ENCODE data around the gene ZMYND19. TPM values are rescaled to one million over a fixed set of nuclear protein-coding genes. Genes with fewer than 3 reads are reported as not detected.

The ZMYND19 gene
- total RNA-seq, 1 donor from 2014 or later: 34.4 TPM

GRCh38 chr9:137612741-137613142 is 22.4 kb upstream of the ZMYND19 start:
- Histone ChIP-seq H3K79me2 (ENCODE audit: low read depth) (peaks cover 14% of the 10 kb centered on the region), H3K9ac (no peak overlapping the region), H3K9me3 (ENCODE audit: low read depth) (no peaks in the 10 kb centered on the region), H4K20me1 (ENCODE audit: low read depth) (peaks cover 9% of the 10 kb centered on the region), H3K27ac (no peak overlapping the region), H2AFZ (replicated peaks) (no peak overlapping the region), H3K36me3 (no peaks in the 10 kb centered on the region), H3F3A (ENCODE audit: low read depth) (peaks cover 6% of the 10 kb centered on the region), H3K4me2 (no peak overlapping the region), H3K4me1 (peaks cover 3% of the 10 kb centered on the region), H3K27me3 (no peaks in the 10 kb centered on the region), H3K4me3 (no peak overlapping the region)
- Mint-ChIP-seq H3K36me3 (no peaks in the 10 kb centered on the region), H3K4me1 (peaks cover 17% of the 10 kb centered on the region), H3K4me3 (no peak overlapping the region), H3K9me3 (no peaks in the 10 kb centered on the region), H3K27ac (no peak overlapping the region), H3K27me3 (ENCODE audit: insufficient read depth, low read depth) (peaks cover 18% of the 10 kb centered on the region)
- no peak for TF ChIP-seq EZH2phosphoT487 (IDR thresholded peaks at IDR 0.05)
- TF ChIP-seq, protein P1, sequence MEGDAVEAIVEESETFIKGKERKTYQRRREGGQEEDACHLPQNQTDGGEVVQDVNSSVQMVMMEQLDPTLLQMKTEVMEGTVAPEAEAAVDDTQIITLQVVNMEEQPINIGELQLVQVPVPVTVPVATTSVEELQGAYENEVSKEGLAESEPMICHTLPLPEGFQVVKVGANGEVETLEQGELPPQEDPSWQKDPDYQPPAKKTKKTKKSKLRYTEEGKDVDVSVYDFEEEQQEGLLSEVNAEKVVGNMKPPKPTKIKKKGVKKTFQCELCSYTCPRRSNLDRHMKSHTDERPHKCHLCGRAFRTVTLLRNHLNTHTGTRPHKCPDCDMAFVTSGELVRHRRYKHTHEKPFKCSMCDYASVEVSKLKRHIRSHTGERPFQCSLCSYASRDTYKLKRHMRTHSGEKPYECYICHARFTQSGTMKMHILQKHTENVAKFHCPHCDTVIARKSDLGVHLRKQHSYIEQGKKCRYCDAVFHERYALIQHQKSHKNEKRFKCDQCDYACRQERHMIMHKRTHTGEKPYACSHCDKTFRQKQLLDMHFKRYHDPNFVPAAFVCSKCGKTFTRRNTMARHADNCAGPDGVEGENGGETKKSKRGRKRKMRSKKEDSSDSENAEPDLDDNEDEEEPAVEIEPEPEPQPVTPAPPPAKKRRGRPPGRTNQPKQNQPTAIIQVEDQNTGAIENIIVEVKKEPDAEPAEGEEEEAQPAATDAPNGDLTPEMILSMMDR (IDR thresholded peaks at IDR 0.05): no peak
- TF ChIP-seq EZH2 (IDR thresholded peaks at IDR 0.05): no peak
- no peak for DNase-seq (ENCODE audit: low spot score)

DNA sequence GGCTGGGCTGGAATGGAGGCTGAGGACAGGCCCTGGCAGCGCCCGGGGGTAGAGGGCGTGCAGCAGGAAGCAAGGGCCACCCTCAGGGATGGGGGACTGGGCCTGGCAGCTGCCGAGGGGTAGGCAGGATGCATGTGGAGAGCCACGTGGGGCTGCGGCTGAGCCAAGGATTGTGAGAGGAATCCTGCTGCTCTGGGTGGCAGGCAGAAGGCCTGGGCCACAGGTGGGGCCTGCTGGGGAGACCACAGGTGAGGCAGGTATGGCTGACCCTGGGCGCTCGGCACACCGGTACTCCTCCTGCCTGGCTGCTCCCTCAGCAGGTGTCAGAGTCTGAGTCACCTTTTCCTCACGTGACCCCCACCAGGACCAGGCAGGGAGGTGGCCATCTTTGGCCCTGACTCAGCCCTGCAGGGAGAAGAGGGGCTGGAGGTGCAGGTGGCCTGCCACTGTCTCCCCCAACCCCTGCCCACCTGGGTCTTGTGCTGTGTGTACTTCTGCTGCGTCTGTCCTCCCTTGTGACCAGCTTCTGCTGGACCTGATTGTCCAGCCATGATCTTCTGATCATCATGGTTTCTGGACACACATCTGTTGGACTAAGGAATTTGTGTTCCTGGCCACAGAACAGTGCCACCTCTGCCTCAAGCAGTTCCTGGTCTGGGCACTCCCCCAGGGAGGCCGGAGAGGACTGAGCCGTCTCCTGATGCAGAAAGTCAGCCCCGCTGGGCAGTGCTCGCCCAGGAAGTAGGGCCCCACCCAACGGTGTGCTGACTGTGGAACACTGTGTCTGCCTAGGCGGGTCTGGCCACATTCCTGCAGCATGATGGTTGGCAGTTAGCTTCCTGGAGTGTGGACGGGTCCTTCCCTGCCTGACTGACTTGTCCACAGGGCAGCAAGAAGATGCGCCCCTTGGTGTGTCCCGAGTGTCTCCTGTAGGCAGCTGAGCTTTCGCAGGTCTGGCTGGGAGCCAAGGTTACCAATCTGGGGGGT is 21.6 kb upstream of the ZMYND19 start:
- DNase-seq (ENCODE audit: low spot score): no peak
- TF ChIP-seq EZH2phosphoT487 (IDR thresholded peaks at IDR 0.05): no peak
- no peak for TF ChIP-seq EZH2 (IDR thresholded peaks at IDR 0.05)
- TF ChIP-seq, protein P1 (IDR thresholded peaks at IDR 0.05): no peak
- Mint-ChIP-seq H3K36me3 (no peaks in the 10 kb centered on the region), H3K9me3 (no peaks in the 10 kb centered on the region), H3K27ac (peak overlapping the region; percentile 50), H3K4me3 (peak overlapping the region; percentile 64), H3K4me1 (peaks cover 18% of the 10 kb centered on the region), H3K27me3 (ENCODE audit: insufficient read depth, low read depth) (peaks cover 20% of the 10 kb centered on the region)
- Histone ChIP-seq H3K36me3 (no peaks in the 10 kb centered on the region), H3K79me2 (ENCODE audit: low read depth) (peaks cover 9% of the 10 kb centered on the region), H3K27ac (no peak overlapping the region), H3K4me2 (no peak overlapping the region), H3K9ac (no peak overlapping the region), H4K20me1 (ENCODE audit: low read depth) (peaks cover 17% of the 10 kb centered on the region), H3F3A (ENCODE audit: low read depth) (peaks cover 5% of the 10 kb centered on the region), H3K4me1 (peaks cover 4% of the 10 kb centered on the region), H3K9me3 (ENCODE audit: low read depth) (no peaks in the 10 kb centered on the region), H2AFZ (replicated peaks) (no peak overlapping the region), H3K27me3 (peaks cover under 1% of the 10 kb centered on the region), H3K4me3 (no peak overlapping the region)

- Histone ChIP-seq H2AFZ (replicated peaks) (no peak overlapping the region), H3K36me3 (no peaks in the 10 kb centered on the region), H3K4me2 (no peak overlapping the region), H3K9ac (no peak overlapping the region), H4K20me1 (ENCODE audit: low read depth) (peaks cover 27% of the 10 kb centered on the region), H3K4me3 (no peak overlapping the region), H3K27ac (no peak overlapping the region), H3K79me2 (ENCODE audit: low read depth) (peaks cover 3% of the 10 kb centered on the region), H3K27me3 (peaks cover 9% of the 10 kb centered on the region), H3K9me3 (ENCODE audit: low read depth) (no peaks in the 10 kb centered on the region), H3K4me1 (peaks cover 14% of the 10 kb centered on the region), H3F3A (ENCODE audit: low read depth) (peaks cover 3% of the 10 kb centered on the region)
- Mint-ChIP-seq H3K9me3 (no peaks in the 10 kb centered on the region), H3K4me1 (peaks cover 20% of the 10 kb centered on the region), H3K27ac (no peak overlapping the region), H3K36me3 (no peaks in the 10 kb centered on the region), H3K4me3 (peak overlapping the region; percentile 64), H3K27me3 (ENCODE audit: insufficient read depth, low read depth) (peaks cover 21% of the 10 kb centered on the region)
- no peak for TF ChIP-seq EZH2phosphoT487 (IDR thresholded peaks at IDR 0.05)
- TF ChIP-seq EZH2 (IDR thresholded peaks at IDR 0.05): no peak
- DNase-seq (ENCODE audit: low spot score): no peak
Observed at GRCh38 chr9:137610944-137611343, 20.6 kb upstream of the ZMYND19 start.
